K562 (cell line): ENCODE measurements around the gene SLC43A2. TPM values are rescaled to one million over a fixed set of nuclear protein-coding genes. Genes with fewer than 3 reads are reported as not detected.

Source experiments
- ATF7 ChIP-seq: fragments of 450-650 bp; IDR thresholded peaks from 2 replicates; pipeline ENCODE4 v1.7.1; 2014; ENCODE audit warnings: mild to moderate bottlenecking, moderate library complexity
- ELK3 ChIP-seq: fragments of 450-650 bp; formaldehyde crosslinking; IDR thresholded peaks from 2 replicates; pipeline ENCODE4 v1.4.0; 2020; ENCODE audit warnings: mild to moderate bottlenecking
- EWSR1 ChIP-seq: fragments of 450-650 bp; IDR thresholded peaks from 2 replicates; pipeline ENCODE4 v1.6.1; 2018; ENCODE audit warnings: borderline replicate concordance, mild to moderate bottlenecking, low read depth, moderate library complexity; ENCODE audit not compliant: partially characterized antibody
- GTF3C2 ChIP-seq: IDR thresholded peaks from 3 replicates; pipeline ENCODE4 v1.6.1; 2011; ENCODE audit warnings: borderline replicate concordance, mild to moderate bottlenecking, moderate library complexity; ENCODE audit not compliant: insufficient read length; ENCODE audit errors: extremely low read depth
- HLTF ChIP-seq: fragments of 450-650 bp; IDR thresholded peaks from 2 replicates; pipeline ENCODE4 v1.6.1; 2016
- L3MBTL2 ChIP-seq: fragments of 450-650 bp; IDR thresholded peaks from 2 replicates; pipeline ENCODE4 v1.6.1; 2016; ENCODE audit warnings: mild to moderate bottlenecking, moderate library complexity
- MITF ChIP-seq: IDR thresholded peaks from 2 replicates; pipeline ENCODE4 v1.6.1; 2014; ENCODE audit warnings: antibody characterized with exemption
- MTF1 ChIP-seq: fragments of 250-450 bp; sonication (Bioruptor Pico); IDR thresholded peaks from 2 replicates; pipeline ENCODE4 v1.9.0; 2021; ENCODE audit warnings: moderate library complexity, mild to moderate bottlenecking, inconsistent platforms, borderline replicate concordance
- NFATC3 ChIP-seq: fragments of 450-650 bp; IDR thresholded peaks from 2 replicates; pipeline ENCODE4 v1.6.1; 2017; ENCODE audit warnings: mild to moderate bottlenecking
- POLR2AphosphoS2 ChIP-seq: IDR thresholded peaks from 2 replicates; pipeline ENCODE4 v1.6.1; 2012; ENCODE audit warnings: low read length, improper control_type of control experiment
- POLR2AphosphoS5 ChIP-seq: IDR thresholded peaks from 2 replicates; pipeline ENCODE4 v1.6.1; 2011; ENCODE audit warnings: mild to moderate bottlenecking, low read depth, low read length, moderate library complexity; ENCODE audit not compliant: control insufficient read depth, insufficient read depth
- POLR3G ChIP-seq: IDR thresholded peaks from 2 replicates; pipeline ENCODE4 v1.6.1; 2011; ENCODE audit not compliant: insufficient read length, insufficient replicate concordance; ENCODE audit errors: extremely low read depth
- RBM14 ChIP-seq: fragments of 200-400 bp; formaldehyde crosslinking; IDR thresholded peaks from 2 replicates; pipeline ENCODE4 v1.6.1; 2018; ENCODE audit warnings: low read depth, mild to moderate bottlenecking, low read length, moderate library complexity, borderline replicate concordance; ENCODE audit not compliant: insufficient read depth
- SETDB1 ChIP-seq: IDR thresholded peaks from one replicate; pipeline ENCODE4 v1.6.1; 2012; ENCODE audit warnings: low read length, control low read depth, inconsistent platforms
- TOE1 ChIP-seq, 2 experiments: fragments of 450-650 bp in 1 of 2; sonication (generic) in 1 of 2; formaldehyde crosslinking in 1 of 2; IDR thresholded peaks; 2 replicates each; pipeline versions ENCODE4 v1.7.1 to v1.8.0; 2016 to 2022; ENCODE audit warnings: borderline replicate concordance in 2 of 2, mild to moderate bottlenecking in 2 of 2, antibody characterized with exemption in 1 of 2, inconsistent platforms in 1 of 2, low read depth in 1 of 2, missing genetic modification reagents in 1 of 2, moderate library complexity in 1 of 2
- ZNF277 ChIP-seq: fragments of 250-450 bp; sonication (Bioruptor Pico); IDR thresholded peaks from 2 replicates; pipeline ENCODE4 v1.8.0; 2022; ENCODE audit warnings: inconsistent platforms, mild to moderate bottlenecking, moderate library complexity, borderline replicate concordance
- ZNF347 ChIP-seq: fragments of 450-650 bp; formaldehyde crosslinking; IDR thresholded peaks from 2 replicates; pipeline ENCODE4 v1.4.0; 2020; ENCODE audit warnings: low read depth, mild to moderate bottlenecking, moderate library complexity
- polyA plus RNA-seq, 8 experiments: library from polyadenylated mRNA; depleted of rRNA in 4 of 8; stranded (reverse) in 5 of 8; unstranded in 3 of 8; fragments of >200 nt; fragmentation: Nextera tagmentation in 2 of 8; fragmentation: Illumina TruSeq in 1 of 8; extraction: Ambion mirVana in 2 of 8; extraction: Trizol in 1 of 8; gene quantifications; 2 replicates each; pipeline versions ENCODE4 v1.2.1 to v1.2.3, GENCODE V29; 2011 to 2014; ENCODE audit warnings: inconsistent platforms in 1 of 8, missing spikeins in 1 of 8
- total RNA-seq, 7 experiments: library from RNA; depleted of rRNA in 6 of 7; stranded (reverse); fragments of >200 nt in 6 of 7; fragmentation: Illumina TruSeq in 2 of 7; extraction: Trizol in 2 of 7; gene quantifications; 2 replicates each; pipeline versions ENCODE4 v1.2.1 to v1.2.3, GENCODE V29; 2011 to 2021; ENCODE audit warnings: low replicate concordance in 1 of 7

SLC43A2 gene
- total and polyA plus RNA-seq, 9 of the 15 experiments (the other 6 are each of a cell fraction or from before 2014, with no cell fraction given), result 0.03 to 10.2 (median 3.6) TPM

- TF ChIP-seq POLR3G (no peak), RBM14 (no peak), GTF3C2 (no peak), TOE1 (IDR thresholded peaks at IDR 0.05; ENCODE audit: borderline replicate concordance) (no peak), TOE1 (CRISPR knock-in tag; IDR thresholded peaks at IDR 0.05; ENCODE audit: borderline replicate concordance, low read depth) (no peak), MTF1 (CRISPR knock-in tag) (no peak), L3MBTL2 (no peak), SETDB1 (no peak), HLTF (no peak), MITF (no peak), POLR2AphosphoS5 (peak; percentile 70; the same call in 1 of the 2 replicates), ELK3 (CRISPR knock-in tag) (no peak), NFATC3 (no peak), POLR2AphosphoS2 (no peak), ATF7 (0 out of 2 replicates have a peak, but pooled peaks have one; percentile 23), ZNF347 (no peak), EWSR1 (no peak), ZNF277 (CRISPR knock-in tag) (no peak)
Observed at GRCh38 chr17:1648963-1649843, 20.6 kb upstream of the SLC43A2 start (continued).
